ENCODE results near the gene IGSF9B. TPM values are rescaled to one million over a fixed set of nuclear protein-coding genes. Genes with fewer than 3 reads are reported as not detected.
A peak's percentile ranks its signal among the peaks of the same experiment; 100 is the strongest.

Gene IGSF9B, protein sequence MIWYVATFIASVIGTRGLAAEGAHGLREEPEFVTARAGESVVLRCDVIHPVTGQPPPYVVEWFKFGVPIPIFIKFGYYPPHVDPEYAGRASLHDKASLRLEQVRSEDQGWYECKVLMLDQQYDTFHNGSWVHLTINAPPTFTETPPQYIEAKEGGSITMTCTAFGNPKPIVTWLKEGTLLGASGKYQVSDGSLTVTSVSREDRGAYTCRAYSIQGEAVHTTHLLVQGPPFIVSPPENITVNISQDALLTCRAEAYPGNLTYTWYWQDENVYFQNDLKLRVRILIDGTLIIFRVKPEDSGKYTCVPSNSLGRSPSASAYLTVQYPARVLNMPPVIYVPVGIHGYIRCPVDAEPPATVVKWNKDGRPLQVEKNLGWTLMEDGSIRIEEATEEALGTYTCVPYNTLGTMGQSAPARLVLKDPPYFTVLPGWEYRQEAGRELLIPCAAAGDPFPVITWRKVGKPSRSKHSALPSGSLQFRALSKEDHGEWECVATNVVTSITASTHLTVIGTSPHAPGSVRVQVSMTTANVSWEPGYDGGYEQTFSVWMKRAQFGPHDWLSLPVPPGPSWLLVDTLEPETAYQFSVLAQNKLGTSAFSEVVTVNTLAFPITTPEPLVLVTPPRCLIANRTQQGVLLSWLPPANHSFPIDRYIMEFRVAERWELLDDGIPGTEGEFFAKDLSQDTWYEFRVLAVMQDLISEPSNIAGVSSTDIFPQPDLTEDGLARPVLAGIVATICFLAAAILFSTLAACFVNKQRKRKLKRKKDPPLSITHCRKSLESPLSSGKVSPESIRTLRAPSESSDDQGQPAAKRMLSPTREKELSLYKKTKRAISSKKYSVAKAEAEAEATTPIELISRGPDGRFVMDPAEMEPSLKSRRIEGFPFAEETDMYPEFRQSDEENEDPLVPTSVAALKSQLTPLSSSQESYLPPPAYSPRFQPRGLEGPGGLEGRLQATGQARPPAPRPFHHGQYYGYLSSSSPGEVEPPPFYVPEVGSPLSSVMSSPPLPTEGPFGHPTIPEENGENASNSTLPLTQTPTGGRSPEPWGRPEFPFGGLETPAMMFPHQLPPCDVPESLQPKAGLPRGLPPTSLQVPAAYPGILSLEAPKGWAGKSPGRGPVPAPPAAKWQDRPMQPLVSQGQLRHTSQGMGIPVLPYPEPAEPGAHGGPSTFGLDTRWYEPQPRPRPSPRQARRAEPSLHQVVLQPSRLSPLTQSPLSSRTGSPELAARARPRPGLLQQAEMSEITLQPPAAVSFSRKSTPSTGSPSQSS (N-terminal part only)
- polyA plus RNA-seq = 0.30 to 0.66 TPM (median 0.36 TPM) in 3 replicates
- polyA plus RNA-seq (2011; ENCODE audit: low read depth) = 1.5 TPM
- polyA plus RNA-seq (2011; cell fraction: cytosol; rRNA removed) = 0.26 TPM in 2 replicates
- 1.5 and 1.6 TPM in 2 replicates for polyA plus RNA-seq (2011; cell fraction: nucleus; rRNA removed)
- polyA plus RNA-seq (2012; ENCODE audit: low replicate concordance) = 0.34 and 1.7 TPM in 2 replicates
- polyA minus RNA-seq = 2.4 to 5.6 TPM (median 4.4 TPM) in 3 replicates
- polyA minus RNA-seq (2011; cell fraction: cytosol; rRNA and poly(A)+ RNA removed) = not detected
- polyA minus RNA-seq (2011; cell fraction: nucleus; rRNA and poly(A)+ RNA removed) = 1.5 and 3.0 TPM in 2 replicates

- Histone ChIP-seq H3K4me2 (ENCODE audit: control insufficient read depth, extremely low read depth, insufficient read depth, low read depth, low read length) (peak within 1 kb of the TSS; percentile 61), H3K9me3 (ENCODE audit: control insufficient read depth, low read depth, low read length) (no peaks in the 10 kb centered on the region), H3K27me3 (ENCODE audit: control insufficient read depth, extremely low read depth, insufficient read depth, low read length) (peaks cover 43% of the 10 kb centered on the region), H3K9ac (ENCODE audit: control insufficient read depth, extremely low read depth, insufficient read depth, low read length) (peak within 1 kb of the TSS; percentile 30), H3K4me1 (ENCODE audit: control insufficient read depth, extremely low read depth, insufficient read depth, low read length) (peaks cover 5% of the 10 kb centered on the region), H3K36me3 (ENCODE audit: control insufficient read depth in 2 of 2, extremely low read depth in 1 of 2, insufficient read depth in 2 of 2, low read length in 2 of 2) (no peaks in the 10 kb centered on the region), H4K20me1 (ENCODE audit: control insufficient read depth, extremely low read depth, insufficient read depth, low read length) (no peaks in the 10 kb centered on the region), H3K9me1 (ENCODE audit: control insufficient read depth, extremely low read depth, insufficient read depth, low read length) (no peaks in the 10 kb centered on the region), H2AFZ (ENCODE audit: control insufficient read depth, low read length) (peak within 1 kb of the TSS; percentile 94), H3K79me2 (ENCODE audit: control insufficient read depth, insufficient read depth, low read length) (no peaks in the 10 kb centered on the region), H3K27ac (ENCODE audit: control insufficient read depth, insufficient read depth, low read length) (no peak within 1 kb of the TSS), H3K4me3 (ENCODE audit: control insufficient read depth in 2 of 3, extremely low read depth in 1 of 3, insufficient read depth in 2 of 3, low read depth in 1 of 3, low read length in 3 of 3) (peak within 1 kb of the TSS; percentile 54 to 66 (median 56))
- DNase-seq (ENCODE audit: low read depth, low spot score) (no peak), FAIRE-seq (peak; percentile 36)
- TF ChIP-seq CTCF (optimal IDR thresholded peaks at IDR 0.05 in 1 of 3, IDR thresholded peaks at IDR 0.05 in 1 of 3, conservative IDR thresholded peaks at IDR 0.05 in 1 of 3; ENCODE audit: extremely low read depth in 1 of 3, insufficient read depth in 2 of 3, low read length in 3 of 3) (no peak), EZH2 (IDR thresholded peaks at IDR 0.05; ENCODE audit: low read length) (no peak)
- dilution Hi-C loops (cut with MboI; ENCODE audit: extremely low pct_ligation_motif_present, low sequenced_read_pairs) = no loop called here
Measured at GRCh38 chr11:133956650-133957633, at the start of gene IGSF9B. IGSF9B (minus strand) TSS chr11:133956968; CDS start chr11:133956754, 214 bp downstream.

Data from keratinocyte (primary cell).